H1 (cell line): ENCODE data around the gene RINT1. TPM values are rescaled to one million over a fixed set of nuclear protein-coding genes. Genes with fewer than 3 reads are reported as not detected.
A peak's percentile ranks its signal among the peaks of the same experiment; 100 is the strongest.

ENCODE experiments used
- CTCF ChIA-PET: fragments of 300-600 bp; sonication (Branson Sonifier 250); formaldehyde crosslinking; loops from one replicate; lab custom pipeline; 2021; ENCODE audit not compliant: partially characterized antibody; lab: Charles Lee
- POLR2A ChIA-PET: fragments of 300-600 bp; sonication (Branson Sonifier 250); formaldehyde crosslinking; loops from one replicate; lab custom pipeline; 2021; ENCODE audit warnings: inconsistent platforms; ENCODE audit not compliant: partially characterized antibody; lab: Charles Lee
- DNase-seq, 2 experiments: peaks; one replicate each; pipeline versions ENCODE4 v3.0.0 to v3.0.0-alpha.2; 2010 to 2022; ENCODE audit warnings: low spot score in 2 of 2, low read depth in 1 of 2, mixed read lengths in 1 of 2
- FAIRE-seq: peaks from 2 replicates; lab custom pipeline; 2011; peaks lifted over from hg19 to GRCh38; lab: Jason Lieb, UNC
- H2AFZ ChIP-seq: 2 replicates; pipeline ENCODE4 v1.8.1; 2012; ENCODE audit warnings: low read length, inconsistent platforms
- H2AK5ac ChIP-seq: 2 replicates; pipeline ENCODE4 v1.6.1; 2013; ENCODE audit warnings: low read depth, low read length
- H2BK120ac ChIP-seq: replicated peaks from 2 replicates; pipeline ENCODE3; 2013; ENCODE audit warnings: low read depth, low read length, inconsistent platforms
- H2BK12ac ChIP-seq: 2 replicates; pipeline ENCODE4 v1.6.1; 2013; ENCODE audit warnings: low read depth, low read length
- H2BK15ac ChIP-seq: 2 replicates; pipeline ENCODE4 v1.6.1; 2013; ENCODE audit warnings: low read length
- H2BK20ac ChIP-seq: 2 replicates; pipeline ENCODE4 v1.6.1; 2013; ENCODE audit warnings: low read length
- H2BK5ac ChIP-seq: 2 replicates; pipeline ENCODE4 v1.6.1; 2013; ENCODE audit warnings: low read depth, low read length
- H3K14ac ChIP-seq: 2 replicates; pipeline ENCODE4 v1.6.1; 2013; ENCODE audit warnings: inconsistent platforms; ENCODE audit not compliant: insufficient read length
- H3K18ac ChIP-seq: 2 replicates; pipeline ENCODE4 v1.6.1; 2013; ENCODE audit warnings: low read length; ENCODE audit errors: extremely low read depth
- H3K23ac ChIP-seq: 2 replicates; pipeline ENCODE4 v1.6.1; 2013; ENCODE audit warnings: inconsistent platforms; ENCODE audit not compliant: insufficient read length
- H3K23me2 ChIP-seq: 2 replicates; pipeline ENCODE4 v1.6.1; 2013; ENCODE audit warnings: low read depth, low read length
- H3K27ac ChIP-seq: 2 replicates; pipeline ENCODE4 v1.6.1; 2011; ENCODE audit warnings: low read depth, low read length, inconsistent platforms
- H3K27me3 ChIP-seq, 4 experiments: replicated peaks in 1 of 4; 1 replicate in 1 of 4; 2 replicates in 3 of 4; pipeline versions ENCODE4 v1.6.1 to v1.8.1; 2011 to 2013; ENCODE audit warnings: low read length in 3 of 4, mild to moderate bottlenecking in 3 of 4, inconsistent platforms in 2 of 4, mixed read lengths in 2 of 4, moderate library complexity in 1 of 4; ENCODE audit not compliant: control insufficient read depth in 3 of 4, insufficient read depth in 3 of 4; ENCODE audit errors: extremely low read depth in 1 of 4
- H3K36me3 ChIP-seq, 4 experiments: 2 replicates each; pipeline versions ENCODE4 v1.6.1 to v1.8.1; 2011 to 2013; ENCODE audit warnings: mild to moderate bottlenecking in 4 of 4, low read length in 3 of 4, moderate library complexity in 2 of 4, control low read depth in 1 of 4, inconsistent platforms in 1 of 4; ENCODE audit not compliant: insufficient read depth in 4 of 4, control insufficient read depth in 2 of 4
- H3K4ac ChIP-seq: replicated peaks from 2 replicates; pipeline ENCODE3; 2013; ENCODE audit warnings: low read length, low read depth, mixed read lengths, inconsistent platforms; ENCODE audit not compliant: insufficient read length
- H3K4me1 ChIP-seq, 4 experiments: replicated peaks in 1 of 4; 1 replicate in 1 of 4; 2 replicates in 3 of 4; pipeline versions ENCODE4 v1.6.1 to v1.8.1; 2011 to 2013; ENCODE audit warnings: low read length in 3 of 4, inconsistent platforms in 2 of 4, mixed read lengths in 1 of 4; ENCODE audit not compliant: insufficient read depth in 4 of 4, control insufficient read depth in 3 of 4
- H3K4me2 ChIP-seq, 2 experiments: 2 replicates each; pipeline versions ENCODE4 v1.6.1 to v1.8.1; 2011 to 2013; ENCODE audit warnings: low read depth in 2 of 2, low read length in 2 of 2, control low read depth in 1 of 2, inconsistent platforms in 1 of 2, mild to moderate bottlenecking in 1 of 2; ENCODE audit not compliant: insufficient read depth in 1 of 2
- H3K4me3 ChIP-seq, 4 experiments: fragments of 200-600, 300-600 bp in 1 of 4; sonication (generic), shearing (Covaris generic), sonication (Bioruptor Twin) in 1 of 4; 2 replicates each; pipeline versions ENCODE4 v1.5.1 to v1.8.1; 2011 to 2016; ENCODE audit warnings: low read length in 4 of 4, low read depth in 3 of 4, control low read depth in 2 of 4, inconsistent platforms in 2 of 4, mild to moderate bottlenecking in 2 of 4, mixed read lengths in 1 of 4, moderate library complexity in 1 of 4; ENCODE audit not compliant: insufficient read depth in 2 of 4; ENCODE audit errors: extremely low read depth in 1 of 4
- H3K56ac ChIP-seq: replicated peaks from 2 replicates; pipeline ENCODE3; 2013; ENCODE audit warnings: low read depth, mild to moderate bottlenecking, mixed read lengths, low read length, inconsistent platforms; ENCODE audit not compliant: insufficient read length
- H3K79me1 ChIP-seq: 2 replicates; pipeline ENCODE4 v1.6.1; 2013; ENCODE audit warnings: low read depth, low read length, control low read depth
- H3K79me2 ChIP-seq, 2 experiments: 2 replicates each; pipeline versions ENCODE4 v1.6.1 to v1.8.1; 2012 to 2013; ENCODE audit warnings: low read length in 2 of 2, mild to moderate bottlenecking in 2 of 2, inconsistent platforms in 1 of 2; ENCODE audit not compliant: insufficient read depth in 2 of 2, control insufficient read depth in 1 of 2
- H3K9ac ChIP-seq, 4 experiments: replicated peaks in 1 of 4; 1 replicate in 1 of 4; 2 replicates in 3 of 4; pipeline versions ENCODE4 v1.6.1 to v1.8.1; 2011 to 2013; ENCODE audit warnings: low read depth in 3 of 4, low read length in 3 of 4, control low read depth in 2 of 4, mild to moderate bottlenecking in 2 of 4, moderate library complexity in 2 of 4, inconsistent platforms in 1 of 4; ENCODE audit errors: extremely low read depth in 1 of 4
- H3K9me3 ChIP-seq, 2 experiments: 2 replicates each; pipeline versions ENCODE4 v1.6.1 to v1.8.1; 2012 to 2013; ENCODE audit warnings: mild to moderate bottlenecking in 2 of 2, moderate library complexity in 2 of 2, control low read depth in 1 of 2, inconsistent platforms in 1 of 2, low read depth in 1 of 2, low read length in 1 of 2, mixed read lengths in 1 of 2; ENCODE audit not compliant: insufficient read depth in 2 of 2
- H4K20me1 ChIP-seq, 2 experiments: replicated peaks in 1 of 2; 2 replicates each; pipeline versions ENCODE3 to v1.8.1; 2011 to 2013; ENCODE audit warnings: inconsistent platforms in 2 of 2, low read length in 2 of 2, mild to moderate bottlenecking in 1 of 2; ENCODE audit not compliant: insufficient read depth in 2 of 2, control insufficient read depth in 1 of 2
- H4K5ac ChIP-seq: 2 replicates; pipeline ENCODE4 v1.6.1; 2013; ENCODE audit warnings: low read length, low read depth, mixed read lengths, inconsistent platforms; ENCODE audit not compliant: insufficient read length
- H4K8ac ChIP-seq: 2 replicates; pipeline ENCODE4 v1.8.0; 2013; ENCODE audit warnings: mild to moderate bottlenecking, moderate library complexity, low read length, inconsistent platforms; ENCODE audit not compliant: insufficient read depth; ENCODE audit errors: extremely low read depth
- H4K91ac ChIP-seq: replicated peaks from 2 replicates; pipeline ENCODE3; 2013; ENCODE audit warnings: low read length, mixed read lengths, inconsistent platforms; ENCODE audit not compliant: insufficient read length
- CREB1 ChIP-seq: IDR thresholded peaks from 2 replicates; pipeline ENCODE4 v1.6.1; 2012; ENCODE audit warnings: inconsistent platforms
- HDAC6 ChIP-seq: IDR thresholded peaks from one replicate; pipeline ENCODE4 v1.7.1; 2012; ENCODE audit warnings: low read depth, mild to moderate bottlenecking, inconsistent platforms, low read length, moderate library complexity
- TAF1 ChIP-seq: IDR thresholded peaks from 2 replicates; pipeline ENCODE4 v1.6.1; 2011; ENCODE audit warnings: mild to moderate bottlenecking, low read depth, low read length
- WGBS, 2 experiments: shearing (Covaris generic) in 1 of 2; methylation state at CpG; one replicate each; pipeline versions ENCODE4 v1.1.6 to v1.1.7; 2013 to 2015; ENCODE audit warnings: low lambda C conversion rate in 2 of 2, mixed read lengths in 2 of 2, inconsistent platforms in 1 of 2, low coverage in 1 of 2, missing lambda C conversion rate in 1 of 2; ENCODE audit not compliant: insufficient replicate concordance in 2 of 2, insufficient coverage in 1 of 2, insufficient read length in 1 of 2; ENCODE audit errors: extremely low coverage in 1 of 2, missing lambda C conversion rate in 1 of 2; 5-methylcytosine and 5-hydroxymethylcytosine counted together
- polyA plus RNA-seq, 7 experiments: library from polyadenylated mRNA; depleted of rRNA in 3 of 7; stranded (reverse) in 5 of 7; unstranded in 2 of 7; fragments of >200 nt in 5 of 7; fragments of 200-250 nt in 2 of 7; gene quantifications; 1 replicate in 5 of 7; 2 replicates in 1 of 7; 4 replicates in 1 of 7; pipeline versions ENCODE4 v1.2.1 to v1.2.3, GENCODE V29; 2011 to 2013; ENCODE audit warnings: missing spikeins in 2 of 7, mixed read lengths in 2 of 7
- total RNA-seq: library from RNA; stranded (reverse); fragmentation: NEBNext Ultra II Directional; extraction: Animal tissue kit (Norgen Biotek cat#: 25700); gene quantifications from 2 replicates; pipeline ENCODE4 v1.2.1, GENCODE V29; 2021
- TF ChIP-seq, protein P1 (sequence below): IDR thresholded peaks from 2 replicates; pipeline ENCODE4 v1.6.1; 2011; ENCODE audit warnings: low read length, improper control_type of control experiment
- TF ChIP-seq, protein P2 (sequence below), 3 experiments: IDR thresholded peaks; 1 replicate in 2 of 3; 2 replicates in 1 of 3; pipeline versions ENCODE4 v1.5.1 to v1.6.1; 2011; ENCODE audit warnings: low read length in 3 of 3, mild to moderate bottlenecking in 3 of 3, inconsistent platforms in 2 of 3, low read depth in 1 of 3, moderate library complexity in 1 of 3; ENCODE audit not compliant: insufficient read depth in 1 of 3; ENCODE audit errors: control extremely low read depth in 1 of 3

RINT1 gene
- total and polyA plus RNA-seq, 2 of the 8 experiments (the other 6 are each of a cell fraction or from before 2014, with no cell fraction given), result 7.8 to 21.8 TPM

DNA sequence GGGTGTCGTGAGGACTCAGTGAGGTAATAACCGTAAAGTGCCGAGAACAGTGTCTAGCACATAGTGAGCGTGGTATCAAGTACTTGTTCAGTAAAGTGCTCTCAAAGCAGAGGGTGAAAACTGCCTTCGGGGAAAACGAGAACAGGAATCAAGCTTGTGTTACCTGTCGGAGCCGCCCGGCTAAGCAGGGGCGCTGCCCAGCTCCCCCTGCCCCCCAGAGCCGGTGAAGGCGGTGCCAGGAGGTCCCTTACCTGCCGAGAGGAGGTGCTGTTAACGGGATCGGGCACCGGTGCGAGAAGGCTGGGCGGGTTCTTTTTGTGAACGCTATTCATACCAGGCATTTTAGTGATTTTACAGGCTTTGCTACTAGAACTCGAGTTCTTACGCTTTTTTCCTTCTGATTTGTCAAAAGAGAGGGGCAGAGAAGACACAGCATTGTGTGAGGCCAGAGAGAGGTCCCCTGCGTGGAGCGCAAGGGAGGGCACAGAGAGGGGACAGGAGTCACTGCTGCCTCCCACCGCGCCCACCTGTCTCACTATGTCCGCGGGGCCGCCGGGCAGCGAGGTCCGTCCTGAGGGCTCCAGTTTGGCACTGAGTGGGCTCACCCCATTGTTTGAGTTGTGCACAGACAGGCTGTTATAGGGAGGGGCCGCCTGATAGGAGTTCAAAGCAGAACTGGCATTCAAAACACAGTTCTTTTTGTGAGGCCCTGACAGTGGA lies 81.8 kb downstream of the RINT1 start:
- no peak overlapping the region for H3K4me3 ChIP-seq
- no peak overlapping the region for H3K4me2 ChIP-seq
- H3K9ac ChIP-seq, result no peak overlapping the region; a peak in 1 of 7 replicates
- FAIRE-seq, result no peak
- WGBS, 2 experiments, result 94% methylated on average over 32 of the region's 32 CpGs; no CpG with 5 or more reads in 1 of the 2 experiments
- CTCF ChIA-PET, result interaction anchor here (0.8 kb wide), 1 partner anchor 30 kb away, joined by 3 read pairs; no protein-coding TSS in a partner anchor
- peaks cover 11 to 46% (median 24%) of the 10 kb centered on the region in 4 experiments for H3K36me3 ChIP-seq
- POLR2A ChIA-PET, result interaction anchor here (0.6 to 2.2 kb wide), 5 partner anchors 11 to 33 kb away, joined by 3 to 6 read pairs (median 3); partner anchors contain the start of gene EFCAB10
- no peak overlapping the region for H4K91ac ChIP-seq
- H3K4me1 ChIP-seq, result no peaks in the 10 kb centered on the region; a peak in 1 of 7 replicates
- no peaks in the 10 kb centered on the region for H3K9me3 ChIP-seq
- H3K79me1 ChIP-seq, result peaks cover 4% of the 10 kb centered on the region; the same call in 1 of the 2 replicates
- no peak overlapping the region for H3K14ac ChIP-seq
- H4K20me1 ChIP-seq, result peaks cover 0 to 4% of the 10 kb centered on the region in 2 experiments
- H2BK5ac ChIP-seq, result no peak overlapping the region
- H3K23ac ChIP-seq, result no peak overlapping the region
- no peak overlapping the region for H4K5ac ChIP-seq
- no peak overlapping the region for H2AK5ac ChIP-seq
- no peak overlapping the region for H3K18ac ChIP-seq
- no peaks in the 10 kb centered on the region for H3K23me2 ChIP-seq
- no peak overlapping the region for H2AFZ ChIP-seq
- no peak overlapping the region for H2BK12ac ChIP-seq
- H2BK120ac ChIP-seq, result no peak overlapping the region
- DNase-seq, result no peak
- H3K56ac ChIP-seq, result no peak overlapping the region
- H3K79me2 ChIP-seq, result no peaks in the 10 kb centered on the region
- H3K27me3 ChIP-seq, result no peaks in the 10 kb centered on the region
- H2BK15ac ChIP-seq, result no peak overlapping the region
- H3K27ac ChIP-seq, result no peak overlapping the region
- no peak overlapping the region for H3K4ac ChIP-seq
- H2BK20ac ChIP-seq, result no peak overlapping the region
- H4K8ac ChIP-seq, result peak overlapping the region; percentile 63; the same call in 1 of the 2 replicates
- no peak for TF ChIP-seq TAF1
- TF ChIP-seq, protein P1, sequence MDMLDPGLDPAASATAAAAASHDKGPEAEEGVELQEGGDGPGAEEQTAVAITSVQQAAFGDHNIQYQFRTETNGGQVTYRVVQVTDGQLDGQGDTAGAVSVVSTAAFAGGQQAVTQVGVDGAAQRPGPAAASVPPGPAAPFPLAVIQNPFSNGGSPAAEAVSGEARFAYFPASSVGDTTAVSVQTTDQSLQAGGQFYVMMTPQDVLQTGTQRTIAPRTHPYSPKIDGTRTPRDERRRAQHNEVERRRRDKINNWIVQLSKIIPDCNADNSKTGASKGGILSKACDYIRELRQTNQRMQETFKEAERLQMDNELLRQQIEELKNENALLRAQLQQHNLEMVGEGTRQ, result no peak
- TF ChIP-seq, protein P2, sequence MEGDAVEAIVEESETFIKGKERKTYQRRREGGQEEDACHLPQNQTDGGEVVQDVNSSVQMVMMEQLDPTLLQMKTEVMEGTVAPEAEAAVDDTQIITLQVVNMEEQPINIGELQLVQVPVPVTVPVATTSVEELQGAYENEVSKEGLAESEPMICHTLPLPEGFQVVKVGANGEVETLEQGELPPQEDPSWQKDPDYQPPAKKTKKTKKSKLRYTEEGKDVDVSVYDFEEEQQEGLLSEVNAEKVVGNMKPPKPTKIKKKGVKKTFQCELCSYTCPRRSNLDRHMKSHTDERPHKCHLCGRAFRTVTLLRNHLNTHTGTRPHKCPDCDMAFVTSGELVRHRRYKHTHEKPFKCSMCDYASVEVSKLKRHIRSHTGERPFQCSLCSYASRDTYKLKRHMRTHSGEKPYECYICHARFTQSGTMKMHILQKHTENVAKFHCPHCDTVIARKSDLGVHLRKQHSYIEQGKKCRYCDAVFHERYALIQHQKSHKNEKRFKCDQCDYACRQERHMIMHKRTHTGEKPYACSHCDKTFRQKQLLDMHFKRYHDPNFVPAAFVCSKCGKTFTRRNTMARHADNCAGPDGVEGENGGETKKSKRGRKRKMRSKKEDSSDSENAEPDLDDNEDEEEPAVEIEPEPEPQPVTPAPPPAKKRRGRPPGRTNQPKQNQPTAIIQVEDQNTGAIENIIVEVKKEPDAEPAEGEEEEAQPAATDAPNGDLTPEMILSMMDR (IDR thresholded peaks at IDR 0.05; ENCODE audit: control extremely low read depth in 1 of 3, insufficient read depth in 1 of 3, low read depth in 1 of 3, low read length in 3 of 3), result 0 out of 4 replicates have a peak, but pooled peaks of 1 of the 3 experiments have one; percentile 13
- no peak for TF ChIP-seq HDAC6
- no peak for TF ChIP-seq CREB1
